Right lobe of liver (tissue), 6 donors: Measurements from ENCODE around the gene HBS1L. TPM values are rescaled to one million over a fixed set of nuclear protein-coding genes. Genes with fewer than 3 reads are reported as not detected.
A peak's percentile ranks its signal among the peaks of the same experiment; 100 is the strongest.

Experiments
- ATAC-seq, 4 donors: fragments of 200-7000 bp; cut with Tn5 transposase; one replicate each; pipeline ENCODE4 v1.9.1; 2020; ENCODE audit warnings: mild to moderate bottlenecking in 4 of 4, moderate library complexity in 4 of 4
- DNase-seq, 3 donors: peaks; one replicate each; pipeline ENCODE4 v3.0.0-alpha.2; 2020
- H3K27ac ChIP-seq, 3 donors: fragments of 200-600 bp; one replicate each; pipeline ENCODE4 v1.8.0; 2022
- H3K27me3 ChIP-seq, 2 donors: fragments of 200-600 bp; one replicate each; pipeline ENCODE4 v1.8.0; 2022
- H3K36me3 ChIP-seq, 4 donors: fragments of 200-600 bp; sonication (generic) in 1 of 4; one replicate each; pipeline versions ENCODE4 v1.5.1 to v1.8.0; 2017 to 2022; ENCODE audit warnings: control low read depth in 1 of 4
- H3K4me1 ChIP-seq, 4 donors: fragments of 200-600 bp; sonication (generic) in 1 of 4; one replicate each; pipeline versions ENCODE4 v1.5.1 to v1.8.0; 2017 to 2022; ENCODE audit warnings: control low read depth in 1 of 4
- H3K4me3 ChIP-seq, 3 donors: fragments of 200-600 bp; one replicate each; pipeline ENCODE4 v1.8.0; 2022
- H3K9me3 ChIP-seq, 4 donors: fragments of 200-600 bp; sonication (generic) in 1 of 4; one replicate each; pipeline versions ENCODE4 v1.5.1 to v1.8.0; 2017 to 2022; ENCODE audit warnings: control low read depth in 1 of 4
- POLR2A ChIP-seq: fragments of 450-650 bp; IDR thresholded peaks from one replicate; pipeline ENCODE4 v1.6.1; 2017; ENCODE audit warnings: antibody characterized with exemption, mild to moderate bottlenecking
- WGBS: methylation state at CpG from one replicate; pipeline ENCODE4 v1.1.6; 2018; ENCODE audit warnings: low coverage, low lambda C conversion rate; ENCODE audit not compliant: insufficient coverage; ENCODE audit errors: missing lambda C conversion rate; 5-methylcytosine and 5-hydroxymethylcytosine counted together
- intact Hi-C, 2 donors: fragments of 100-400 bp; cut with DNase I; formaldehyde crosslinking; loops; one replicate each; pipeline versions ENCODE4 v1.11.2 to v1.14.1; 2022
- total RNA-seq, 6 experiments: library from RNA; depleted of rRNA in 2 of 6; stranded (reverse); fragments of >200 nt in 2 of 6; fragmentation: NEBNext Ultra II Directional in 3 of 6; extraction: Animal tissue kit (Norgen Biotek cat#: 25700) in 3 of 6; gene quantifications; one replicate each; pipeline versions ENCODE4 v1.1.0 to v1.2.4, GENCODE V29; 2016 to 2023
- TF ChIP-seq, protein P1 (sequence below), 4 donors: fragments of 200-600 bp in 3 of 4; fragments of 450-650 bp in 1 of 4; IDR thresholded peaks; one replicate each; pipeline versions ENCODE4 v1.5.1 to v1.8.0; 2016 to 2022; ENCODE audit warnings: antibody characterized with exemption in 4 of 4, mild to moderate bottlenecking in 2 of 4
- donor health status: DM: no; HTN: yes; CAD: no.
- donor health status: DM: no; HTN: no; CAD: no.
- donor health status: DM: no; HTN: no; CAD: no.
- donor health status: DM: no; HTN: yes; CAD: no.
- donor health status: DM: no; HTN: yes; CAD: no.

Gene HBS1L
- total RNA-seq, 6 experiments from 2014 or later = 31.8 to 47.2 (median 37.1) TPM

- ATAC-seq = peak in 2 of 4 donors; percentile 11 to 14
- no peaks in the 10 kb centered on the region for H3K9me3 ChIP-seq
- DNase-seq = no peak
- H3K27me3 ChIP-seq = no peaks in the 10 kb centered on the region
- WGBS = 57% methylated on average over 1 of the region's 1 CpG
- H3K4me3 ChIP-seq = no peak overlapping the region
- intact Hi-C loops = no loop called here
- no peak for TF ChIP-seq POLR2A
- TF ChIP-seq, protein P1, sequence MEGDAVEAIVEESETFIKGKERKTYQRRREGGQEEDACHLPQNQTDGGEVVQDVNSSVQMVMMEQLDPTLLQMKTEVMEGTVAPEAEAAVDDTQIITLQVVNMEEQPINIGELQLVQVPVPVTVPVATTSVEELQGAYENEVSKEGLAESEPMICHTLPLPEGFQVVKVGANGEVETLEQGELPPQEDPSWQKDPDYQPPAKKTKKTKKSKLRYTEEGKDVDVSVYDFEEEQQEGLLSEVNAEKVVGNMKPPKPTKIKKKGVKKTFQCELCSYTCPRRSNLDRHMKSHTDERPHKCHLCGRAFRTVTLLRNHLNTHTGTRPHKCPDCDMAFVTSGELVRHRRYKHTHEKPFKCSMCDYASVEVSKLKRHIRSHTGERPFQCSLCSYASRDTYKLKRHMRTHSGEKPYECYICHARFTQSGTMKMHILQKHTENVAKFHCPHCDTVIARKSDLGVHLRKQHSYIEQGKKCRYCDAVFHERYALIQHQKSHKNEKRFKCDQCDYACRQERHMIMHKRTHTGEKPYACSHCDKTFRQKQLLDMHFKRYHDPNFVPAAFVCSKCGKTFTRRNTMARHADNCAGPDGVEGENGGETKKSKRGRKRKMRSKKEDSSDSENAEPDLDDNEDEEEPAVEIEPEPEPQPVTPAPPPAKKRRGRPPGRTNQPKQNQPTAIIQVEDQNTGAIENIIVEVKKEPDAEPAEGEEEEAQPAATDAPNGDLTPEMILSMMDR (IDR thresholded peaks at IDR 0.05) = no peak
- H3K4me1 ChIP-seq = peaks cover 0 to 6% (median 2%) of the 10 kb centered on the region in 4 donors
- H3K27ac ChIP-seq = peak overlapping the region in 1 of 3 donors; percentile 58
- no peaks in the 10 kb centered on the region for H3K36me3 ChIP-seq
Measured at GRCh38 chr6:135088281-135088680, 33.7 kb upstream of the HBS1L start.

DNA sequence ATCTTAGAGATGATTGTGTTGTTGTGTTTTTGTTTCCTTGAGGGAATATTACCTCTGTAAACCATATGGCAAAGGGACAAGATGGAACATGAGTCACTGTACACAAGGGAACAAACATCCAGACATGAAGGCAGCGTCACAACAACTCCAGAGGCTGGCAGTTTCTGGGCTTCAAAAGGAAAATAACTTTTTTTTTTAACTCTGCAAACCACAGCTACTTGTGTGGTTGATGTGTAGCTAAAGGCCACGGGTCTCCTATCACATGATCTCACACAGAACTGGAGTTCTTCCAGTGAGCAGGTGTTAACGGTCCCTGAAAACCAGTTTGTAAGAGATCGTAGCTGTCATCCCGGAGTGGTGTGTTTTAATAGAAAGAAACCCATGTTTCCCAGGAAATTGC is 33.2 kb upstream of the HBS1L start:
- DNase-seq = no peak
- TF ChIP-seq, protein P1 (IDR thresholded peaks at IDR 0.05) = no peak
- no peak for TF ChIP-seq POLR2A
- peak in 1 of 4 donors; percentile 15 for ATAC-seq
- Histone ChIP-seq H3K4me3 (no peak overlapping the region), H3K27me3 (no peaks in the 10 kb centered on the region), H3K4me1 (peaks cover 0 to 6% (median 2%) of the 10 kb centered on the region in 4 donors), H3K9me3 (no peaks in the 10 kb centered on the region), H3K36me3 (no peaks in the 10 kb centered on the region), H3K27ac (no peak overlapping the region)
- WGBS = 23% methylated on average over 3 of the region's 5 CpGs
- intact Hi-C loops = no loop called here

- Histone ChIP-seq H3K4me3 (no peak overlapping the region), H3K9me3 (no peaks in the 10 kb centered on the region), H3K4me1 (peaks cover 0 to 6% (median 2%) of the 10 kb centered on the region in 4 donors), H3K36me3 (no peaks in the 10 kb centered on the region), H3K27me3 (no peaks in the 10 kb centered on the region), H3K27ac (no peak overlapping the region)
- 89% methylated on average over 3 of the region's 3 CpGs for WGBS
- no peak for TF ChIP-seq POLR2A
- intact Hi-C loops = no loop called here
- DNase-seq (no peak), ATAC-seq (no peak)
Measured at GRCh38 chr6:135087403-135087802, 32.8 kb upstream of the HBS1L start.

DNA sequence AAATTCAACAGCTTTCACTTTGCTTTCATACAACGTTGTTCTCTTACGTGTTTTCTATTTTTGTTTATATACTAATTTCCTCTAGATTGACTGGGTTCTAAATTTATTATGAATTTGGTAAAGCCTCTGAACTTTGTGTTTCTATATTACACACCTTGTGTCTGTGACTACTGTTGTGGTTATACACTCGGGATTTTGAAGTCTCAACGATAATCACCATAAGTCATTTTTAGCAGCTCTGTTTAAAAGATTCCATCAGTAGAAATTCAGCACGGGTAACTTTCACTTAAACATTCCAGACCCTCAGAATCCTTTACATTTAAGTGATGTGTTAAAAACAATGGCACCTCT is 31.8 kb upstream of the HBS1L start:
- intact Hi-C loops = no loop called here
- Histone ChIP-seq H3K9me3 (no peaks in the 10 kb centered on the region), H3K4me3 (no peak overlapping the region), H3K36me3 (no peaks in the 10 kb centered on the region), H3K4me1 (peaks cover 0 to 6% (median 2%) of the 10 kb centered on the region in 4 donors), H3K27ac (no peak overlapping the region), H3K27me3 (no peaks in the 10 kb centered on the region)
- no peak for DNase-seq
- ATAC-seq = no peak
- TF ChIP-seq POLR2A = no peak
- TF ChIP-seq, protein P1 (IDR thresholded peaks at IDR 0.05) = no peak
- 48% methylated on average over 5 of the region's 5 CpGs for WGBS

DNA sequence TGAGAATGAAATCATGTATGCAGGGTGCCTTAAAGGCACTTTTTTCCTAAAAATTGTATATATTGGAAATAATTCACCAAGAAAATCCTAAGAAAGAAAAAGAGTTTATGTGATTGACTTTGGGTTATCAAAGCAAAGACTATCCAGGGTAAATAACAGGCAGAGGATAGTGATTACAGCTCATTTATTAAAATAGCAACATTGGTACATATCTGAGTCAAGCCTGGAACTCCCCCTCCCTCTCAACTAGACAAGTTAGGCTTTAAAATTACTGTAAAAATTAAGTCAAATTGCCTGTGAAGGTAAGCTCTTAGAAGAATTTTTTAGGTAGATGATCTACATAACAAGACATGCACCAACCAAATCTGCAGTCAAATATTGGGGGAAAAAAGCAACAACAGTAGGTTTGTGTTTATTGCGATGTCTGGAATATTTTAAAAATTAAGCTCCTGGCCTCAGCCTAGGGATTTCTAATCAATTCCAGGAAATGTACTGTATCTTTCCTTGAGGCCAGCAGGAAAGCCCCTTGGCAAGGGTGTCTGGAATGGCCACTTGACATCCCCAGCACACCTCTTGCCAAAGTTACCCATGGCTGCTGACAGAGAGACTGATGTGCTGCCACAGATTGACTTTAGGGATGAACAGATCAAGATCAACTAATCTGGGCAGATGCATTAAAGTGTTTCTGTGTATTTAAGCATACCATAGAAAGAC is 31.2 kb upstream of the HBS1L start:
- Histone ChIP-seq H3K4me1 (peaks cover 0 to 6% (median 2%) of the 10 kb centered on the region in 4 donors), H3K27ac (no peak overlapping the region), H3K4me3 (no peak overlapping the region), H3K36me3 (no peaks in the 10 kb centered on the region), H3K27me3 (no peaks in the 10 kb centered on the region), H3K9me3 (no peaks in the 10 kb centered on the region)
- 89% methylated on average over 1 of the region's 1 CpG for WGBS
- no peak for ATAC-seq
- intact Hi-C loops = no loop called here
- TF ChIP-seq, protein P1 (IDR thresholded peaks at IDR 0.05) = no peak
- no peak for TF ChIP-seq POLR2A
- DNase-seq = no peak
